Measurements from ENCODE around the gene PHYHD1.

The PHYHD1 gene

GRCh38 chr9:128969491-128969890, 48.7 kb downstream of the PHYHD1 start:
- DNase-seq (ENCODE audit: low read depth), result no peak

- no peak for DNase-seq (ENCODE audit: low read depth)
Observed at GRCh38 chr9:128972956-128973355, 52.2 kb downstream of the PHYHD1 start.

- no peak for DNase-seq (ENCODE audit: low read depth)
Observed at GRCh38 chr9:128979111-128979510, 58.3 kb downstream of the PHYHD1 start.

- DNase-seq (ENCODE audit: low read depth), result no peak
Observed at GRCh38 chr9:128983536-128983935, 62.8 kb downstream of the PHYHD1 start.

- no peak for DNase-seq (ENCODE audit: low read depth)
Observed at GRCh38 chr9:128986671-128987070, 65.9 kb downstream of the PHYHD1 start.

- no peak for DNase-seq (ENCODE audit: low read depth)
Observed at GRCh38 chr9:128987805-128988204, 67.0 kb downstream of the PHYHD1 start.
